Coronary artery (tissue), 2 donors: ENCODE data around the gene PDCD6IP.

Experiments used
- DNase-seq: peaks from one replicate; pipeline ENCODE4 v3.0.0-alpha.2; 2017; ENCODE audit warnings: low spot score
- H3K27ac ChIP-seq, 2 donors: fragments of 200-600 bp; sonication (generic); one replicate each; pipeline ENCODE4 v1.5.1; 2016 to 2019
- H3K4me3 ChIP-seq: fragments of 200-600 bp; sonication (generic); 2 replicates; pipeline ENCODE4 v1.5.1; 2016; ENCODE audit warnings: mild to moderate bottlenecking, moderate library complexity
- CTCF ChIP-seq: fragments of 200-600 bp; sonication (generic); IDR thresholded peaks from one replicate; pipeline ENCODE4 v1.5.1; 2019; ENCODE audit warnings: antibody characterized with exemption

Gene PDCD6IP

GRCh38 chr3:33915796-33916546, 117.5 kb downstream of the PDCD6IP start:
- no peak for TF ChIP-seq CTCF
- no peak for DNase-seq
- Histone ChIP-seq H3K4me3 (no peak overlapping the region), H3K27ac (no peak overlapping the region)

GRCh38 chr3:33918126-33918756, 119.8 kb downstream of the PDCD6IP start:
- Histone ChIP-seq H3K4me3 (no peak overlapping the region), H3K27ac (no peak overlapping the region)
- no peak for TF ChIP-seq CTCF
- DNase-seq = no peak
